ENCODE results near the gene AKR1D1. TPM values are rescaled to one million over a fixed set of nuclear protein-coding genes. Genes with fewer than 3 reads are reported as not detected.

AKR1D1 gene
- total RNA-seq, 1 donor from 2014 or later = not detected

DNA sequence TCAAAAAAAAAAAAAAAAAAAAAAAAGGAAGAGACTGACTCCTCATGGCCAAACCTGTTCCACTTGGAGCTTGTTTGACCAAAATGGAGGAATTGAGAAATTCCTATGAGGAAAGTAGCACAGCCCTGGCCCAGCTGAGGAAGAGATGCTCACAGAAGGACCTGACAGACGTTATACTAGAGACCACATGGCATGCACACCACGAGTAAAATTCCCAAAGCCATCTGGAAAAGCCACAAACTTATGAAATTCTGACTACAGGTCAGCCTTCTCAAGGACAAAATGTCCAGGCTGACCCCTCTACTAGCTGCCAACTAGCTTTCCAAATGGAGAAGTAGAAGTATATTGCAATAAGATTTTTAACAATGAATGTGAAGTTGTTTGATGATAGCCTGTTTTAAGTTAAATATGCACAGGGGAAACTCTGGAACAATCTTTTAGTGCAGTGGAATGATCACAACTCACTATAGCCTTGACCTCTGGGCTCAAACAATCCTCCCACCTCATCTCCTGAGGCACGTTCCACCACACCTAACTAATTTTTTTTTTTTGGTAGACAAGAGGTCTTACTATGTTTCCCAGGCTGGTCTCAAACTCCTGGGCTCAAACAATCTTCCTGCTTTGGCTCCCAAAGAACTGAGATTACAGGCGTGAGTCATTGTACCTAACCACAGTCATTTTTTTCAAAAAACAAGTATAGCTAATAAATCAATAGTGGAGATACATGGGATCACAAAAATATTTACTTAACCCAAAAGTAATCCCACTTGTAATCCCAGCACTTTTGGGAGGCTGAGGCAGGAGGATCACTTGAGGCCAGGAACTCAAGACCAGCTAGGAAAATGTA, 75.7 kb downstream of the AKR1D1 start:
- no peak overlapping the region for H3K4me3 ChIP-seq
- H3K9ac ChIP-seq = no peak overlapping the region
- no peaks in the 10 kb centered on the region for H4K20me1 ChIP-seq (ENCODE audit: low read depth)
- H3K27ac Mint-ChIP-seq = no peak overlapping the region
- H3K79me2 ChIP-seq (ENCODE audit: low read depth) = no peaks in the 10 kb centered on the region
- no peaks in the 10 kb centered on the region for H3K4me1 ChIP-seq
- no peak overlapping the region for H3K27ac ChIP-seq
- H3K27me3 ChIP-seq = no peaks in the 10 kb centered on the region
- H3K27me3 Mint-ChIP-seq (ENCODE audit: insufficient read depth, low read depth) = peaks cover under 1% of the 10 kb centered on the region
- H3K4me2 ChIP-seq = no peak overlapping the region
- peaks cover 12% of the 10 kb centered on the region for H3K9me3 Mint-ChIP-seq
- no peaks in the 10 kb centered on the region for H3K36me3 ChIP-seq
- peak overlapping the region; percentile 50 for H2AFZ ChIP-seq (replicated peaks)
- TF ChIP-seq, protein P1, sequence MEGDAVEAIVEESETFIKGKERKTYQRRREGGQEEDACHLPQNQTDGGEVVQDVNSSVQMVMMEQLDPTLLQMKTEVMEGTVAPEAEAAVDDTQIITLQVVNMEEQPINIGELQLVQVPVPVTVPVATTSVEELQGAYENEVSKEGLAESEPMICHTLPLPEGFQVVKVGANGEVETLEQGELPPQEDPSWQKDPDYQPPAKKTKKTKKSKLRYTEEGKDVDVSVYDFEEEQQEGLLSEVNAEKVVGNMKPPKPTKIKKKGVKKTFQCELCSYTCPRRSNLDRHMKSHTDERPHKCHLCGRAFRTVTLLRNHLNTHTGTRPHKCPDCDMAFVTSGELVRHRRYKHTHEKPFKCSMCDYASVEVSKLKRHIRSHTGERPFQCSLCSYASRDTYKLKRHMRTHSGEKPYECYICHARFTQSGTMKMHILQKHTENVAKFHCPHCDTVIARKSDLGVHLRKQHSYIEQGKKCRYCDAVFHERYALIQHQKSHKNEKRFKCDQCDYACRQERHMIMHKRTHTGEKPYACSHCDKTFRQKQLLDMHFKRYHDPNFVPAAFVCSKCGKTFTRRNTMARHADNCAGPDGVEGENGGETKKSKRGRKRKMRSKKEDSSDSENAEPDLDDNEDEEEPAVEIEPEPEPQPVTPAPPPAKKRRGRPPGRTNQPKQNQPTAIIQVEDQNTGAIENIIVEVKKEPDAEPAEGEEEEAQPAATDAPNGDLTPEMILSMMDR (IDR thresholded peaks at IDR 0.05) = no peak
- TF ChIP-seq EZH2 (IDR thresholded peaks at IDR 0.05) = no peak
- no peak for TF ChIP-seq EZH2phosphoT487 (IDR thresholded peaks at IDR 0.05)
- no peaks in the 10 kb centered on the region for H3K9me3 ChIP-seq (ENCODE audit: low read depth)
- peaks cover under 1% of the 10 kb centered on the region for H3K36me3 Mint-ChIP-seq
- no peaks in the 10 kb centered on the region for H3K4me1 Mint-ChIP-seq
- no peaks in the 10 kb centered on the region for H3F3A ChIP-seq (ENCODE audit: low read depth)
- DNase-seq (ENCODE audit: low spot score) = no peak
- no peak overlapping the region for H3K4me3 Mint-ChIP-seq

DNA sequence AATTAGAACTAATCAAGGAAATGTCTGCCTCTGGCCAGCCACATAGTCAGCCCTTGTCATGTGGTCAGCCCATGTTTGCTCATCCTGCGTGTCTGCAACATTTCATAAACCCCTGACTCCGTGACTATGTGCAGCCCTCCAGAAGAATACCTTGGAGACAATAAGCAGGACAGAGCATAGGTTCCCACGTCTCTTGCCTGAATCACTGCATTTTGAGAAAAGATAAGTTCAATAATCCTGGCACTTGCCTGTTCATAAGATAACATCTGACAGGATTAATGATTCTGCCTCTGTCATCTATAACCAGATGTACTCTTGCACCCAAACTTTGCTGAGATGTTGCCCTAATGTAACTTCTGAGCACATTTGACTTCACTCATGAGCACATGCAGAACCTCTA, 78.4 kb downstream of the AKR1D1 start:
- no peak overlapping the region for H3K4me3 Mint-ChIP-seq
- H3K4me1 Mint-ChIP-seq = peaks cover 8% of the 10 kb centered on the region
- Histone ChIP-seq H4K20me1 (ENCODE audit: low read depth) (no peaks in the 10 kb centered on the region), H3K27ac (no peak overlapping the region), H3K4me2 (no peak overlapping the region), H3K27me3 (no peaks in the 10 kb centered on the region), H3K79me2 (ENCODE audit: low read depth) (no peaks in the 10 kb centered on the region), H3K36me3 (no peaks in the 10 kb centered on the region), H3F3A (ENCODE audit: low read depth) (peaks cover 5% of the 10 kb centered on the region), H3K9me3 (ENCODE audit: low read depth) (no peaks in the 10 kb centered on the region), H3K4me1 (no peaks in the 10 kb centered on the region), H3K9ac (no peak overlapping the region), H2AFZ (replicated peaks) (no peak overlapping the region), H3K4me3 (no peak overlapping the region)
- peaks cover 12% of the 10 kb centered on the region for H3K9me3 Mint-ChIP-seq
- H3K27ac Mint-ChIP-seq = no peak overlapping the region
- TF ChIP-seq, protein P1 (IDR thresholded peaks at IDR 0.05) = no peak
- no peak for TF ChIP-seq EZH2phosphoT487 (IDR thresholded peaks at IDR 0.05)
- no peak for TF ChIP-seq EZH2 (IDR thresholded peaks at IDR 0.05)
- no peaks in the 10 kb centered on the region for H3K27me3 Mint-ChIP-seq (ENCODE audit: insufficient read depth, low read depth)
- H3K36me3 Mint-ChIP-seq = no peaks in the 10 kb centered on the region
- DNase-seq (ENCODE audit: low spot score) = no peak

DNA sequence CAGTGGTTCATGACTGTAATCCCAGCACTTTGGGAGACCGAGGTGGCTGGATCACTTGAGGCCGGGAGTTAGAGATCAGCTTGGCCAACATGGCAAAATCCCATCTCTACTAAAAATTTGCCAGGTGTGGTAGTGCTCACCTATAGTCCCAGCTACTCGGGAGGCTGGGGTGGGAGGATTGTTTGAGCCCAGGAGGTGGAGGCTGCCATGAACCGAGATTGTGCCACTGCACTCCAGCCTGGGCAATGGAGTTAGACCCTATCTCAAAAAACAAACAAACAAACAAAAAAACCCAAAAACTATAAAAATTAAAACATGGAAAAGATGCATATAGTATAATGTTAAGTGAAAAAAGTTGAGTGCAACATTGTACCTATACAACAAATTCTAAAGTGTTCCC, 81.4 kb downstream of the AKR1D1 start:
- Histone ChIP-seq H3K4me1 (peaks cover 16% of the 10 kb centered on the region), H3K4me2 (no peak overlapping the region), H4K20me1 (ENCODE audit: low read depth) (no peaks in the 10 kb centered on the region), H3K9me3 (ENCODE audit: low read depth) (no peaks in the 10 kb centered on the region), H3K4me3 (no peak overlapping the region), H3K27ac (no peak overlapping the region), H3K9ac (no peak overlapping the region), H3K27me3 (no peaks in the 10 kb centered on the region), H3K79me2 (ENCODE audit: low read depth) (peaks cover 4% of the 10 kb centered on the region), H3K36me3 (no peaks in the 10 kb centered on the region), H3F3A (ENCODE audit: low read depth) (peaks cover 26% of the 10 kb centered on the region), H2AFZ (replicated peaks) (no peak overlapping the region)
- H3K9me3 Mint-ChIP-seq = peaks cover 12% of the 10 kb centered on the region
- H3K4me3 Mint-ChIP-seq = no peak overlapping the region
- TF ChIP-seq, protein P1 (IDR thresholded peaks at IDR 0.05) = no peak
- no peak for TF ChIP-seq EZH2phosphoT487 (IDR thresholded peaks at IDR 0.05)
- no peak for TF ChIP-seq EZH2 (IDR thresholded peaks at IDR 0.05)
- no peak for DNase-seq (ENCODE audit: low spot score)
- no peak overlapping the region for H3K27ac Mint-ChIP-seq
- peaks cover 8% of the 10 kb centered on the region for H3K4me1 Mint-ChIP-seq
- H3K27me3 Mint-ChIP-seq (ENCODE audit: insufficient read depth, low read depth) = no peaks in the 10 kb centered on the region
- no peaks in the 10 kb centered on the region for H3K36me3 Mint-ChIP-seq

Data from neural progenitor cell (in vitro differentiated cells).